Testis (tissue), 2 donors: ENCODE results near the gene PPP2R1B.

Experiments
- CTCF ChIP-seq, 3 experiments: fragments of 450-650 bp in 2 of 3; fragments of 200-600 bp in 1 of 3; sonication (generic) in 1 of 3; IDR thresholded peaks; one replicate each; pipeline ENCODE4 v1.5.1; 2016 to 2019; ENCODE audit warnings: antibody characterized with exemption in 3 of 3, mild to moderate bottlenecking in 2 of 3, moderate library complexity in 1 of 3
- POLR2A ChIP-seq: fragments of 450-650 bp; IDR thresholded peaks from one replicate; pipeline ENCODE4 v1.6.1; 2017; ENCODE audit warnings: antibody characterized with exemption, mild to moderate bottlenecking, moderate library complexity

GRCh38 chr11:111699579-111700156 lies 66.5 kb downstream of the PPP2R1B start:
- no peak for TF ChIP-seq CTCF (IDR thresholded peaks at IDR 0.05)
- TF ChIP-seq POLR2A, result no peak
